ENCODE data around the gene SLC2A5. TPM values are rescaled to one million over a fixed set of nuclear protein-coding genes. Genes with fewer than 3 reads are reported as not detected.
A peak's percentile ranks its signal among the peaks of the same experiment; 100 is the strongest.

The SLC2A5 gene
- total and polyA plus RNA-seq, 2 donors (not counting 3 experiments of a cell fraction or from before 2014, with no cell fraction given) = not detected

- Histone ChIP-seq H3K9me3 (replicated peaks; ENCODE audit: control insufficient read depth, insufficient read depth, low read length) (no peaks in the 10 kb centered on the region), H3K9me1 (replicated peaks; ENCODE audit: control insufficient read depth, extremely low read depth, insufficient read depth, low read length) (no peaks in the 10 kb centered on the region), H3K27ac (ENCODE audit: insufficient read depth, low read depth, low read length) (no peak overlapping the region), H3K36me3 (ENCODE audit: control insufficient read depth in 2 of 2, extremely low read depth in 1 of 2, insufficient read depth in 2 of 2, low read length in 2 of 2) (no peaks in the 10 kb centered on the region), H3K4me3 (replicated peaks in 1 of 3; ENCODE audit: insufficient read depth in 1 of 3, low read depth in 1 of 3, low read length in 3 of 3) (no peak overlapping the region), H3K4me1 (ENCODE audit: control insufficient read depth, extremely low read depth, insufficient read depth, low read length) (peaks cover 3% of the 10 kb centered on the region), H3K9ac (replicated peaks; ENCODE audit: extremely low read depth, insufficient read depth, low read length) (no peak overlapping the region), H3K79me2 (ENCODE audit: control insufficient read depth, insufficient read depth, low read length) (no peaks in the 10 kb centered on the region), H3K27me3 (ENCODE audit: control insufficient read depth in 2 of 2, insufficient read depth in 2 of 2, low read length in 2 of 2) (no peaks in the 10 kb centered on the region), H2AFZ (ENCODE audit: low read depth, low read length) (no peak overlapping the region), H3K4me2 (ENCODE audit: insufficient read depth, low read length) (no peak overlapping the region), H4K20me1 (replicated peaks; ENCODE audit: control insufficient read depth, extremely low read depth, insufficient read depth, low read length) (no peaks in the 10 kb centered on the region)
- dilution Hi-C loops (cut with MboI; ENCODE audit: extremely low pct_ligation_motif_present, low sequenced_read_pairs) = no loop called here
- ChIA-PET CTCF (interaction anchor here (1.1 to 5.5 kb wide), 3 partner anchors 33 to 186 kb away, joined by 3 to 46 read pairs (median 3); no protein-coding TSS in a partner anchor), POLR2A (no interaction called here)
- peak; percentile 63 to 83 for TF ChIP-seq CTCF (IDR thresholded peaks at IDR 0.05; ENCODE audit: extremely low read depth in 1 of 2, insufficient read depth in 1 of 2, low read depth in 1 of 2, low read length in 2 of 2)
- no peak for TF ChIP-seq JUN (IDR thresholded peaks at IDR 0.05; ENCODE audit: borderline replicate concordance, insufficient read depth, insufficient read length, low read depth)
- DNase-seq (ENCODE audit: low read depth, low spot score) (peak; percentile 40), FAIRE-seq (peak; percentile 68)
- intact Hi-C loops (cut with micrococcal nuclease) = loop anchor here (1.0 to 10.0 kb wide), 4 partner anchors 47 to 185 kb away; no protein-coding TSS in a partner anchor
- BruUV-seq (replicated peaks) = no TSS peak
Observed at GRCh38 chr1:9009438-9010370, 59.7 kb downstream of the SLC2A5 start.

GRCh38 chr1:9008236-9008635 is 61.2 kb downstream of the SLC2A5 start:
- H3K4me3 ChIP-seq (replicated peaks in 1 of 3; ENCODE audit: insufficient read depth in 1 of 3, low read depth in 1 of 3, low read length in 3 of 3) = no peak overlapping the region
- no peak overlapping the region for H3K27ac ChIP-seq (ENCODE audit: insufficient read depth, low read depth, low read length)
- BruUV-seq (replicated peaks) = no TSS peak
- POLR2A ChIA-PET = no interaction called here
- CTCF ChIA-PET = interaction anchor here (1.1 to 5.5 kb wide), 3 partner anchors 90 to 188 kb away, joined by 3 to 46 read pairs (median 6); no protein-coding TSS in a partner anchor
- dilution Hi-C loops (cut with MboI; ENCODE audit: extremely low pct_ligation_motif_present, low sequenced_read_pairs) = no loop called here
- intact Hi-C loops (cut with micrococcal nuclease) = loop anchor here (5.0 to 10.0 kb wide), 3 partner anchors 46 to 187 kb away; no protein-coding TSS in a partner anchor
- no peak overlapping the region for H2AFZ ChIP-seq (ENCODE audit: low read depth, low read length)
- H3K4me1 ChIP-seq (ENCODE audit: control insufficient read depth, extremely low read depth, insufficient read depth, low read length) = peaks cover 3% of the 10 kb centered on the region
- FAIRE-seq (no peak), DNase-seq (ENCODE audit: low read depth, low spot score) (no peak)
- no peaks in the 10 kb centered on the region for H3K36me3 ChIP-seq (ENCODE audit: control insufficient read depth in 2 of 2, extremely low read depth in 1 of 2, insufficient read depth in 2 of 2, low read length in 2 of 2)
- no peak for TF ChIP-seq POLR2AphosphoS5 (IDR thresholded peaks at IDR 0.05; ENCODE audit: insufficient read depth, low read depth, low read length)
- no peak for TF ChIP-seq JUN (IDR thresholded peaks at IDR 0.05; ENCODE audit: borderline replicate concordance, insufficient read depth, insufficient read length, low read depth)
- no peak for TF ChIP-seq POLR2A (IDR thresholded peaks at IDR 0.05; ENCODE audit: low read depth, low read length)
- TF ChIP-seq CTCF (IDR thresholded peaks at IDR 0.05; ENCODE audit: extremely low read depth in 1 of 2, insufficient read depth in 1 of 2, low read depth in 1 of 2, low read length in 2 of 2) = no peak
- TF ChIP-seq MAX (IDR thresholded peaks at IDR 0.05; ENCODE audit: insufficient read depth, insufficient read length) = no peak
- no peak for TF ChIP-seq MYC (IDR thresholded peaks at IDR 0.05; ENCODE audit: low read depth, low read length)
- TF ChIP-seq EZH2 (IDR thresholded peaks at IDR 0.05; ENCODE audit: borderline replicate concordance, low read depth, low read length, severe bottlenecking) = no peak
- no peak for TF ChIP-seq GATA2 (IDR thresholded peaks at IDR 0.05; ENCODE audit: insufficient read depth, insufficient read length, low read depth, low read length)
- TF ChIP-seq FOS (IDR thresholded peaks at IDR 0.05; ENCODE audit: borderline replicate concordance, insufficient read depth, low read length) = no peak
- H3K79me2 ChIP-seq (ENCODE audit: control insufficient read depth, insufficient read depth, low read length) = no peaks in the 10 kb centered on the region
- no peaks in the 10 kb centered on the region for H3K9me3 ChIP-seq (replicated peaks; ENCODE audit: control insufficient read depth, insufficient read depth, low read length)
- H3K4me2 ChIP-seq (ENCODE audit: insufficient read depth, low read length) = no peak overlapping the region
- peaks cover 0 to 2% of the 10 kb centered on the region in 2 experiments for H3K27me3 ChIP-seq (ENCODE audit: control insufficient read depth in 2 of 2, insufficient read depth in 2 of 2, low read length in 2 of 2)
- H4K20me1 ChIP-seq (replicated peaks; ENCODE audit: control insufficient read depth, extremely low read depth, insufficient read depth, low read length) = no peaks in the 10 kb centered on the region
- H3K9me1 ChIP-seq (replicated peaks; ENCODE audit: control insufficient read depth, extremely low read depth, insufficient read depth, low read length) = no peaks in the 10 kb centered on the region
- no peak overlapping the region for H3K9ac ChIP-seq (replicated peaks; ENCODE audit: extremely low read depth, insufficient read depth, low read length)

Data from endothelial cell of umbilical vein (primary cell).